GM23338 (cell line): ENCODE results near the gene ATP1B2.

Source experiments
- CREB1 ChIP-seq: fragments of 250-450 bp; sonication (Bioruptor Pico); IDR thresholded peaks from 2 replicates; pipeline ENCODE4 v1.5.0; 2020; ENCODE audit warnings: low read depth, mild to moderate bottlenecking, moderate library complexity
- ETS1 ChIP-seq: IDR thresholded peaks from 2 replicates; pipeline ENCODE4 v1.6.1; 2016; ENCODE audit warnings: antibody characterized with exemption
- EZH2 ChIP-seq: fragments of 200-600 bp; sonication (generic); IDR thresholded peaks from one replicate; pipeline ENCODE4 v1.8.0; 2017; ENCODE audit warnings: antibody characterized with exemption, mild to moderate bottlenecking, low read depth; ENCODE audit not compliant: unreplicated experiment
- EZH2phosphoT487 ChIP-seq: fragments of 200-600 bp; sonication (generic); IDR thresholded peaks from one replicate; pipeline ENCODE4 v1.8.1; 2018; ENCODE audit warnings: antibody characterized with exemption; ENCODE audit not compliant: unreplicated experiment
- NANOG ChIP-seq: IDR thresholded peaks from 2 replicates; pipeline ENCODE4 v1.6.1; 2016; ENCODE audit warnings: antibody characterized with exemption, borderline replicate concordance
- POLR2AphosphoS5 ChIP-seq: IDR thresholded peaks from 2 replicates; pipeline ENCODE4 v1.6.1; 2016; ENCODE audit warnings: antibody characterized with exemption, low read depth
- REST ChIP-seq: IDR thresholded peaks from one replicate; pipeline ENCODE4 v1.6.1; 2018; ENCODE audit warnings: antibody characterized with exemption; ENCODE audit not compliant: unreplicated experiment
- ZNF331 ChIP-seq: fragments of 250-450 bp; sonication (Bioruptor Pico); IDR thresholded peaks from 2 replicates; pipeline ENCODE4 v1.5.0; 2020; ENCODE audit warnings: low read depth, mild to moderate bottlenecking, moderate library complexity
- TF ChIP-seq, protein P1 (sequence below), 2 experiments: fragments of 200-600 bp in 1 of 2; sonication (generic) in 1 of 2; conservative IDR thresholded peaks; 2 replicates each; pipeline versions ENCODE4 v1.5.1 to v1.6.1; 2016 to 2017; ENCODE audit warnings: antibody characterized with exemption in 2 of 2, low read depth in 2 of 2, mild to moderate bottlenecking in 2 of 2, moderate library complexity in 1 of 2

DNA sequence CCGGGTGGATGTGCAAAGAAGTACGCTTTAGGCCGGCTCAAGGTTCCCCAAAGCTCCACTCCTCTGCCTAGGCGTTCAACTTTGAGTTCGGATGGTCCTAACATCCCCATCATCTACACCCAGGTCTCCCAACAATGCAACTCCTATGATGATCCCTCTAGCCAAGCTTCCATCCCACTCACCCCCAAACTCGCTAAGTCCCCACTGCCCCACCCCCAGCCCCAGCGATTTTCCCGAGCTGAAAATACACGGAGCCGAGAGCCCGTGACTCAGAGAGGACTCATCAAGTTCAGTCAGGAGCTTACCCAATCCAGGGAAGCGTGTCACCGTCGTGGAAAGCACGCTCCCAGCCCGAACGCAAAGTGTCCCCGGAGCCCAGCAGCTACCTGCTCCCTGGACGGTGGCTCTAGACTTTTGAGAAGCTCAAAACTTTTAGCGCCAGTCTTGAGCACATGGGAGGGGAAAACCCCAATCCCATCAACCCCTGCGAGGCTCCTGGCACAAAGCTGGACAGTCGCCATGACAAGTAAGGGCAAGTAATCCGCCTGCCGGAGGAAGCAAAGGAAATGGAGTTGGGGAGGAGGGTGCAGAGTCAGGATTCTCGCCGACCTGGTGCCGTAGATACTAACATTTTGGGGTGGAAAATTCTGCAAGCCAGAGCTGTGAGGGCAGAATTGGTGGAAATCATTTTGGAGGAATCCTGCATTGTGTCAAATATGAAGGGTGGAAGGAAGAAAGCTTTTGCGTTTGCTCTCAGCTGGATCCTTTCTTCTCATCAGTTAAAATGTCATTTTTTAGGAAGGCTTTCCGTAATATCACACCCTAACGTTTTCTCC, 36.6 kb downstream of the ATP1B2 start, which contains the start of gene TP53:
- TF ChIP-seq, protein P1, sequence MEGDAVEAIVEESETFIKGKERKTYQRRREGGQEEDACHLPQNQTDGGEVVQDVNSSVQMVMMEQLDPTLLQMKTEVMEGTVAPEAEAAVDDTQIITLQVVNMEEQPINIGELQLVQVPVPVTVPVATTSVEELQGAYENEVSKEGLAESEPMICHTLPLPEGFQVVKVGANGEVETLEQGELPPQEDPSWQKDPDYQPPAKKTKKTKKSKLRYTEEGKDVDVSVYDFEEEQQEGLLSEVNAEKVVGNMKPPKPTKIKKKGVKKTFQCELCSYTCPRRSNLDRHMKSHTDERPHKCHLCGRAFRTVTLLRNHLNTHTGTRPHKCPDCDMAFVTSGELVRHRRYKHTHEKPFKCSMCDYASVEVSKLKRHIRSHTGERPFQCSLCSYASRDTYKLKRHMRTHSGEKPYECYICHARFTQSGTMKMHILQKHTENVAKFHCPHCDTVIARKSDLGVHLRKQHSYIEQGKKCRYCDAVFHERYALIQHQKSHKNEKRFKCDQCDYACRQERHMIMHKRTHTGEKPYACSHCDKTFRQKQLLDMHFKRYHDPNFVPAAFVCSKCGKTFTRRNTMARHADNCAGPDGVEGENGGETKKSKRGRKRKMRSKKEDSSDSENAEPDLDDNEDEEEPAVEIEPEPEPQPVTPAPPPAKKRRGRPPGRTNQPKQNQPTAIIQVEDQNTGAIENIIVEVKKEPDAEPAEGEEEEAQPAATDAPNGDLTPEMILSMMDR (conservative IDR thresholded peaks at IDR 0.05; ENCODE audit: low read depth in 2 of 2), result peak in 1 of 2 experiments; percentile 20; a peak in 1 of 4 replicates
- TF ChIP-seq EZH2, result no peak
- peak; percentile 94 for TF ChIP-seq ETS1
- peak; percentile 98 for TF ChIP-seq POLR2AphosphoS5
- no peak for TF ChIP-seq EZH2phosphoT487
- TF ChIP-seq REST, result no peak
- no peak for TF ChIP-seq NANOG
- no peak for TF ChIP-seq ZNF331 (CRISPR knock-in tag)
- TF ChIP-seq CREB1 (CRISPR knock-in tag), result peak; percentile 53; the same call in 1 of the 2 replicates
